NCI-H2196 treated with DMSO at 0.1 percent for 48 hours (cell line): Measurements from ENCODE around the gene PHAF1.

Experiments used
- DNase-seq: peaks from one replicate; lab custom pipeline; 2025; ENCODE audit not compliant: unreplicated experiment; lab: John Stamatoyannopoulos, UW

PHAF1 gene

DNA sequence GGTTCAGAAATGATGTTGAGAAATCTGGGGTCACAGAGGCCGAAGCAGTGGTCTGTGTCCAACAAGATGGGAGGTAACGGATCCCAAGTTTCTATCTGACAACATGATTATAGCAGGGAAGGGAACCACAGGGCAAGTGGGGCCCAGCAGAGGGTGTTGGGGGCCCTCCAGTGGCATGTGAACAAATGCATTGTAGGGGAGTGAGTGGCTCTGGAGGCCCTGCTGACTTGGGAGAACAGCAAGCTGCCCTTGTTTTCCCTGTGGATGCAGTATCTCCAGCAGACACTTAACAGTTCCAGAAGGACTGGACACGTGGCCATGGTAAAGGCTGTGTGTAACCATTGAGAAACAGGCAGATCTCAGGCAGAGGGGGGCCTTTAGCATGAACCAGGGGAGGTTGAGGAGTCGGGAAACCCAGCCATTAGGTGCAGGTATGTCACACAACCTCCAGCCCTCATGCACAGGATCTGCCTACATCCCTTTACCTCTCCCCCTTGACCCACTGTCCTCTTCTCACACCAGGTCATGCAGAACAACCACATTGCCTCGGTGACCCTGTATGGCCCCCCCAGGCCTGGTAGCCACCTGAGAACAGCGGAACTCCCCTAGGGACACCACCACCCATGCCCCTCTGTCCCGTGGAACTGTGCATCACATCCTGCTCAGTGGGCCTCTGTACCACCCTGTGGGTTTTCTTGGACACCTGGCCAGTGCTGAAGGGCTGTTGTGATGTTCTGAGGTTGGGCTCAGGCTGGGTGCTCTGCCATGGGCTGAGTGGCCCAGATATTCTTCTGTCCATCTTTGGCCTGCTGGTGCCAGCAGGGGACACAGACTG lies 37.0 kb downstream of the PHAF1 start:
- DNase-seq, result no peak

DNA sequence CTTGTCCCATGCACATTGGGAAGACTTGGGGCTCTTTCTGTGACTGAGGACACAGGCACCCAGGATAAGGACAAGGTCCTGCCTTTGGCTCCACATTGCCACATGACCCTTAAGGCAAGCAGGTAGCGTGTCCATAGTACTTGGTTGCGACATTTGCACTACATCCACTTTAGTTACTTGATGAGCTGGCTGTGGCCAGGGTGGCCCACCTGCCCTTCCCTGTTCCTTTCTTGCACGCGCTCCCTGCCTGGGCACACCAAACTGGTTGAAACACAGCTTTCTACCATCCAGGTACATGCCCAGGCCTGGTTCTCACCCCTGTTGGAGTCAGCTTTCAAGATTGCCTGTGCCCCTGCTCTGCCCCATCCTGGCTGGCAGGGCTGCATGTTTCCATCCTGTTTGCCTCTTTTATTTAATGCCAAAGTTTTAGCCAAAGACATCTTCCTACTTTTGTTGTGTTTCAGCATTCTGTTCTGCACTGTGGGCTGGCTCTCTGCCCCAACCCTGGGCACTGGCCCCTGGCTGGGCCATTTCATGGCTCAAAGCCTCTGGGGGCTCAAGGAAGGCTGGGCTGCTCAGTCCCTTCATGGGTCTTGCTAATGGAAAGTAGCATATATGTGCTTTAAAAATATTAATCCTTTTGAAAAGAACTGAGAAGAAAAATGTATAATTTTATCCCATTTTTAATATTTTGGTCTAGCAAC lies 37.8 kb downstream of the PHAF1 start:
- no peak for DNase-seq

DNA sequence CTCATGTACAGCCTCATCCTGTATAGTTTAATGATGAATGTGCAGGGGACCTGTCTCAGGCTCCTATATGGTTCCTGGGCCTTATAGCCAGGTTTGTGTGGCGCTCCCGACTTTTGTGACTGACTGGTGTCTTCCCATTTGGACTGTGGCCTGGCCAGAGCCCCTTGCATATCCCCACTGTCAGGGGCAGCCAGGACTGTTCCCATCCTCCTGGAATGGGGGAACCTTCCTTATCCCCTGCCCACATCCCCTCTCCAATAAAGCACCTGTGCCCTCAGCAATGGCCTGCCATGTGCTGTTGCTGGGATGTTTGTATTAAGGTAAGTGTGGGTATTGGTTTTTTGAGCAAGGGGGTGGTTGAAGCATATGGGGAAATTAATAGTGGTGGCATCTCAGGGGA lies 38.5 kb downstream of the PHAF1 start:
- DNase-seq, result no peak

DNA sequence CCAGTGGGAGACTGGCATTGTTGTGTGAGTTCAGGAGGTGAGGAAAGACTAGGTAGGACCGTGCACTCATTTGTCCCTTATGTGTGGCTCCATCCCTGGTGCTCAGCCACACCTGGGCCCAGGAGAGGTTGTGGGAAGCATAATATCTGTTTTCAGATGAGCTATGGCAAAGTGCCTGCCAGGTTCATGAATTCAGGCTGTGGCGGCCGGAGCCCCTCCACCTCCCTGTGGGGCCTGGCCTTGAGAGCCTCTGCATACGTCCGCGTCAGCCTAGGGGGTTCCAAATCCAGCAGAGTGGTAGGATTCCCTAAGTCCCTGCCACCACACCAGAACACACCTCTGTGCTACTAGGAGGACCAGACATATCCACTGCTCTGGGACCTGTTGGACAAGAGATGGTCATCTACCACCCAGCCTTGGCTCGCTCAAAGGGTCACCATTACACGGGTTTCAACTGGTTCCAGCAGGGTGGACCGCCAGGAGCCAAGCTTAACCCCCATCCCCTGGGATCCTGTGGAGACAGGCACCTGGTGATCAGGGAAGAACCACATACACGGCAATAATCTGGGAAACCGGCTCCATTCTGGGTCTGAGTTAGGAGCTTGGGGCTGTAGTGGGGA lies 39.0 kb downstream of the PHAF1 start:
- DNase-seq, result no peak

DNA sequence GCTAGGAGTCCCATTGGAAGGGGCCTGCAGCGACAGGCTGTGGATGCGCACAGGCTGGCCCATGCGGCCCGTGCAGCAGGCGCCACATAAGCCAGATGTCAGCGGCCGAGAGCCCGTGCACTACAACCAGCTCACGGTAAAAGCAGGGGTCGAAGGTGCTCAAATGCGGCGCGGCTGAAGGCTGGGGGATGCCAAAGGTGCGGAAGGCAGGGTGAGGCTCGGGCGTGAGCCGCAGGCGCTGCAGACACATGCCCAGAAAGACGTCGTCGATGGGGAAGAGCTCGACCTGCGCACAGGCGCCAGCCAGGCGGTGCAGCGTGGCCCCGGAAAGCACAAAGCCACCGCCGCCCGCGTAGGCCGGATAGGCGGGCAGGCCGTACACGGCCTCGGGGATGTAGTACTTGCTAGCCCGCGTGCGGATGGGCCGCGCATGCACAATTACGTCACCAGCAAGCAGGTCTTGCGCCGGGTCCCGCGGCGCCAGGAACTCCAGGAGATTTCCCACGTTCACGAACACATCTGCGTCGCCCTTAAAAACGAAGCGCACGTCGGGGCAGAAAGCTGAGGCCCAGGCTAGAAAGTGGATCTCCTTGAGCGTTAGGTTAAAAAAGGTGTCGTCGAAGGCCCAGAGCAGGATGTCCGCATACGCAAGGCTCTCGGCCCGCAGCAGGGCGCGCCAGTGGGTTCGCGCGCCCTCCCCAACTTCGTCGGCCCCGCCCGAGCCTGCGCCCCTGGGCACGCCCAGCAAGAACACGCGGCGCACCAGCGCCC lies 39.7 kb downstream of the PHAF1 start:
- DNase-seq, result no peak

DNA sequence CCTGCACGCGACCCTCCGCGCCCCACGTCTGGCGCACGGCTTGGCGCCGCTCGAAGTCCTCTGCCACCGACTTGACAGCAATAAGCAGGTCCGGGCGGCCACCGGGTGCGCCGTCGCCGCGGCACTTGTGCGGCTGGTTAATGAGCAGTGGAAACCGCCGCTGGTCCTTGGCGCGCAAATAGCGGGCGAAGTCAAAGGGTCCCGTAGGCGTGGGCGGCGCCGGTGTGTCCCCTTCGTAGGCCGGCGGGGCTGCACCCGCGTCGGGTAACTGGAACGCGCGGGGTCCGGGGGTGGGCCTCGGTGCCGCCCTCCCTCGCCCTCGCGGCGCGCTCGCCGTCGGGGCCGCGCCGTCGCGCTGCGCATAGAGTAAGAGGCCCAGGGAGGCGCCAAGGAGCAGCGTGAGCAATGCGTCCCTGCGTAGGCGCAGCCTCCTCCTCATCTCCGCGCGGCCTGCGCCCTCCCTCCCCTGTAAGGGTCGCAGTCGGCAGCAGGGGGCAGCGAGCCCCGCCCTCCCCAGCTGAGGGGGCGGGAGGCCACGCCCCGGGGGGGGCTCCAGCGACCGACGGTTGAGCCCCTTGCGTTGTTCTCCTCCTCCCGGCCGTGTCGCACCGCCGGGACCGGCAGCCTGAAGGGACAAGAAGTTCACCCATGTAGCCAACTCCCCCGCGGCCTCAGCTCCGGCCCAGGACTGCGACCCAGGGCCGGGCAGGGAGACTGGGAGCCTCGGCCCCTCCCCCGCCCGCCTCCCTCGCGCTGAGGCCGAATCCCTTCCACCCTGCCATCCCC lies 40.5 kb downstream of the PHAF1 start:
- peak; percentile 24 for DNase-seq

DNA sequence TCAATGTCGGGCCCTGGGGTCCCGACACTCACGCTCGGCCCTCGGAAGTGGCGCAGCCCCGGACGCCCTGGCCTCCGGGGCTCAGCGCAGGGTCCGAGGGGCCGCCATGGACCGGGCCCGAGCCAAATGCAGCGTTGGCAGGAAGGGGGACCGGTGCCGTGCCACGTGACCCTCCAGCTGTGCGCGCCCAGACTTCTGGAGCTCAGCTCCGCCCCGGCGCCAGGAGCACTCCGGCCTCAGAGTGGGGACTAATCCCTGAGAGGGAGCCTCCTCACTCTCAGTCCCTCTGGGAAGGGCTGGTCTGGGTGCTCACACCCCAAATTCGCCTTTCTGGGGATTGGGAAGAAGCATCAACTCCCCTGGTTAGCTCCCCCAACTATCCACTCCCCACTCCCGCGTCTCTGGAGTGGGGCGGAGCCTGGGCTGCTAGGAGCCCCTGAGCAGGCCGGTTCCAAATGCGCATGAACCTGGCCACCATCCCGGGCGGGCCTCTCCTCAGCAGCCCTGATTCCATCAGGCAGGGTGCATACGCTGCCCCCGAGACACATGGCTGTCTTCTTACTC lies 41.2 kb downstream of the PHAF1 start, which contains the start of gene B3GNT9:
Gene B3GNT9 (minus strand): TSS at position 166 of the 564 bp plus-strand sequence. CDS start 513 bp downstream, outside the sequence.
- DNase-seq, result peak; percentile 24

DNA sequence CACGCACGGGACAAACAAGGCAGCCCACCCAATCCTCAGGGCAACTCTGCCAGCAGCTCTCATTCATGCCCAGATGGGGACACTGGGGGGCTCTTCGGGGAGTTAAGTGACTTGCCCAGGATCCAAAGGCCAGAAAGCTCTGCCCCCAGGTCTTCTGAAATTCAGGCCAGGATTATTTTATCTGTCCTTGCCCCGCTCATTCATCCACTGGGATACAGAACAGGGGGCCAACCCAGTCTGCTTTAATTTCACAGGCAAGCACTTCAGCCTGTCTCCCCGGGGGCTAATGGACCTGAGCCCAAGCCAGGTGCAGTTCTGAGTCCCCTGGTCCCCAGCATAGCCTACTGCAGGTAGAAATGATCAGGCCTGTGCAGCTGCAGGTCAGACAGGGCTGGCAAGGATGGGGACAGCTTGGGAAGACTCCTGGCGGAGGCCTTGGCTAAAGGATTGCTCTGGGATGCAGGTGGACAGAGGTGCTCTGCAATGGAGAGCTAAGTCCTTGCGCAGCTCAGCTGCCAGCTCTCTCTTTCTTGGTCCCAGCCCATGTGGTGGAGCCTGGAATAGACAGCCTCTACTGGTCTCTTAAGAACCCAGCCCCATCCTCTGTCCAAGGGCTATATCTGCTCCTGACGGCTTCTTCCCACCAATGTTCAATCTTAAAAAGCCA lies 41.8 kb downstream of the PHAF1 start:
- no peak for DNase-seq

DNA sequence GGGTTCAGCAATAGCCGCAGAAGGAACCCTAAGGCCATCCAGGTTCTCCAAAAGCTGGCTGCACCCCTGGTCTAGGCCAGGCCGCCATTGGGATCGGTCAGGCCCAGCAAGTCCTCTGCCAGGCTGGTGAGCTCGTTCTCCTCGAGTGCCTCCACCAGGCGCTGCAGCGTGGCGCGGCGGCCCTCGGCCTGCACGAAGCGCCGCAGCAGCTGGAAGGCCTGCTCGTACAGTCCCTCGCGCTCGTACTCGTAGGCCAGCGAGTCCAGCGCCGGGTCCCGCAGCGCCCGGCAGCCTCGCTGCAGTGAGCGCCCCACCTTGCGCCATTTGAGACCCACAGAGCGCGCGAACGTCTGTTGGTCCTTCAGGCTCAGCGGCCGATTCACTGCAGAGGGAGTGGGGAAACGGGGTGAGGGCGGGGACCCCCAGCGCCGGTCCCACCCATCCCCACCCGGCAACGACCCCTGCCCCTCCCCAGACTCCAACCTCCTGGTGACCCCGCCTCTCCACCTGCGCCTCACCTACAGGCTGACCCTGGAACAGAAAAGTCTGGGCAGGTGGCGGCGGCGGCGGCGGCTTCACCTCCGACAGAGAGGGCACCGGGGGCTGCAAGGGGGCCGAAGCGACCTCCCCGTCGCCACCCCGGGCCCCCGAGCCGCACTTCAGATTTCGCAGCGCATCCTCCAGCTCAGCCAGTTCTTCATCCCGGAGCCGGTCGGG lies 45.0 kb downstream of the PHAF1 start:
- DNase-seq, result no peak

DNA sequence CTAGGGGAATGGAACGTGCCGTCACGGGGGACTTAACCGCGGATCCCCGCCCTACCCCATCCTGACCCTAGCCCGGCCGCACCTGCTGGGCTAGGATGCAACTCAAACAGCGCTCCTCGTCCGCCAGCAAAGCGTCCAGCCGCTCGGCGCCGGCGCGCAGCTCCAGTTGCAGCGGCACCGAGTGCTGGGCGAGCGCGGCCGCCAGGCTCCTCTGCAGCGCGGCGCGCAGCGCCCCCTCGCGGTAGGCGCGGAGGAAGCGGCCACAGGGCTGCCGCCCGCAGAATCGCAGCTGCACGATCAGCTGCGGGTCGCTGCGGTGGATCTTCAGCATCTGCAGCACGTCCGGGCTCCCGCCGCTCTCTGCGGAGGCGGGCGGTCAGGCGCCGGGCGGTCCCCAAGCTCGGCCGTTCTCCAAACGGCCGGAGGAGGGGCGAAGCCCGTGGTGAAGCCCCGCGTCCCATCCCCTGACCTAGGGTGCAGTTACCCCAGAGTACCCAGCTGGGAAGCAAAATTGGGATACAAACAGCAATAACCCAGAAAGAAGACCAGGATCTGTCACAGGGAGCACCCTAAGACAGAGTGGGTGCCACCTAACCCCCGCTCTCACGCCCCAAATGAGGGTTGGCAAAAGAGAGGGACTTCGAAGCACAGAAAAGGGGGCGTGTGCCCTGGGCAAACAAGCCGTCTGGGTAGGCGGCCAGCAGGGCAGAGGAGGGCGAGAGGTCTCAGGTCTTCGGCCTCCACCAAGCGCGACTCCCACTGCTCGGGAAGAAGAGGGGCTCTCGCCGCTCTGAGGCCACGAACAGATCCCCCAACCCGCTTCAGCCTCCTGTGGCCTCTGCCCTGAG lies 45.8 kb downstream of the PHAF1 start:
- peak; percentile 12 for DNase-seq

DNA sequence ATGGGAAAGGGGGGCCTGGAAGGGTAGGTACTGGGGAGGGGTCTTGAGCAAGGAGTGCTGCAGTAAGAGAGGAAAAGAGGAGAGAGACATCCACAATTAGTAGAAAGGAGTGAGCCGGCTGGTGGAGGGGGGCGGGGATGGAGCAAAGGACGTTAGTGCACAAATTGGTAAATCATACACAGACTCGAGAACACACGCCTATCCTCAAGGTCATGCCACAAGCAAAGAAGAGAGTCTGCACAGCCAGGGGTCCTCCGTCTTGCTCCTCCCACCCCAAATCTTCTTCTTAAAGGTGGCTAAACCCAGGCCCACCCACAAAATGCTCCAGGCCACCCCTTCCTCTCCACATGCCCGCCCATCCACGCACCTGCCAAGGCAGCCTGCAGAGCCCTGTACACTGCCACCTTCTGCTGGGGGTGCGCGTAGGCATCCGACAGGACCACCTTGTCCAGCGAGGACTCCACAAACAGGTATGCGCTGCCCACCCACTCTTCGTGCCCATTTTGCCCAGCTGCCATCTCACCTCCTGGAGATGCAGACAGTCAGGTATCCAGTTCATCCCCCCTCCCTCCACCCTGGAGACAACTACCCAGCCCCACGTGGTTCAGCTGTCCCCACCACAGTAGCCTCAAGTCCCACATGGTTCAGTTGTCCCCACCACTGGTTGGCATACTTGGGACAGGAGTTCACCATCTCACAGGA lies 46.6 kb downstream of the PHAF1 start:
- DNase-seq, result no peak

DNA sequence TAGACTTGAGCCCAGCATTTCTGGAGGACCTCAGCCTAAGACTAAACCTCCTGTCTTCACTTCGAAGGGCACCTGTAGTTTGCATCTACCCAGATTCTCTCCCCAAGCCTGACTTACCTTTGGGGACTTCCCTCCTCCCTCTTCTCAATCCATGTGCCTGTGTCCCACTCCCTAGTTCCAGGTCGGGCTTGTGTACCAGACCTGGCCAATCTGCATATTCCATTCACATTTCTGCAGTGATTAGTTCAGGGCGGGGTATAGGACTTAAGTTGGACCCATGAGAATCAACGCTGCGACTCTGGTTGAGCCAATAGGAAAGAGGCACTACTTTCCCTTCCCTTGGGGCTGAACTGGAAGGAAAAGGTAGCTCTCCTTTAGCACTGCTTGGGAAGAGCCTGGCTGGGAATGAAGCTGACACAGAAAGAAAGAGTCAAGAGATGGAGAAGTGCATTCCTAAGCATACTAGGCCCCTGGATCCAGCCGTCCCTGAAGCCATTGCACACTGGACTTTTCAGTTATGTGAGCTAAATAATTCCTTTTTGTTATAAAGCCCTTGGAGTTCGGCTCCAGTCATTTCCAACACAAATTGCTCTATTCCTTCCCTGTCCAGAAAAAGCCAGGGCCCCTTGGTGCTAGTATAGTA lies 47.5 kb downstream of the PHAF1 start:
- DNase-seq, result no peak

DNA sequence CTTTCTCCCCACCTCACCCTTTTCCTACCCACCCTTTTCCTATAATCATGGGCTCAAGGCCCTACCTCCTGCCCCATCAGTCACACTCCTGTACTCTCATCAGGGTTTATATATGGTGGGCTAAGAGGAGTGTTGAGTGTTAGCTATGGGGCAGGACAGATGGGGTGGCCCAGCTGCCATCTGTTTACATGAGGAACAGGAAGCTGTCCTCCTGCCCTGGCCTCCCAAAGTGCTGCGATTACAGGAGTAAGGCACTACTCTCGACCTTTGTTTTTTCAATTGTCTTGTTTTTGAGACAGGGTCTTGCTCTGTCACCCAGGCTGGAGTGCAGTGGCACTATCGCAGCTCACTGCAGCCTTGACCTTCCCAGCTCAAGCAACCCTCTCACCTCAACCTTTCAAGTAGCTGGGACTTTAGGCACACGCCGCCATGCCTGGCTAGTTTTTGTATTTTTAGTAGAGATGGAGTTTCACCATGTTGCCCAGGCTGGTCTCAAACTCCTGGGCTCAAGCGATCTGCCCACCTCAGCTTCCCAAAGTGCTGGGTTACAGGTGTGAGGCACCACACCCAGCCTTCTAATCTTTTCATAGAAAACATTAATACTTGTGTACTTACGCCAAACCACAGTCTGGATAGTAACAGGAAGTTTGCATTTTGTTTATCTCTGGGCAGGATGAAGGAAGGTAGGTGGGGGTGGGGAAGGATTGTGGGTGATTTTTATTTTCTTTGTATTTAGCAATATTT lies 48.3 kb downstream of the PHAF1 start:
- DNase-seq, result no peak

DNA sequence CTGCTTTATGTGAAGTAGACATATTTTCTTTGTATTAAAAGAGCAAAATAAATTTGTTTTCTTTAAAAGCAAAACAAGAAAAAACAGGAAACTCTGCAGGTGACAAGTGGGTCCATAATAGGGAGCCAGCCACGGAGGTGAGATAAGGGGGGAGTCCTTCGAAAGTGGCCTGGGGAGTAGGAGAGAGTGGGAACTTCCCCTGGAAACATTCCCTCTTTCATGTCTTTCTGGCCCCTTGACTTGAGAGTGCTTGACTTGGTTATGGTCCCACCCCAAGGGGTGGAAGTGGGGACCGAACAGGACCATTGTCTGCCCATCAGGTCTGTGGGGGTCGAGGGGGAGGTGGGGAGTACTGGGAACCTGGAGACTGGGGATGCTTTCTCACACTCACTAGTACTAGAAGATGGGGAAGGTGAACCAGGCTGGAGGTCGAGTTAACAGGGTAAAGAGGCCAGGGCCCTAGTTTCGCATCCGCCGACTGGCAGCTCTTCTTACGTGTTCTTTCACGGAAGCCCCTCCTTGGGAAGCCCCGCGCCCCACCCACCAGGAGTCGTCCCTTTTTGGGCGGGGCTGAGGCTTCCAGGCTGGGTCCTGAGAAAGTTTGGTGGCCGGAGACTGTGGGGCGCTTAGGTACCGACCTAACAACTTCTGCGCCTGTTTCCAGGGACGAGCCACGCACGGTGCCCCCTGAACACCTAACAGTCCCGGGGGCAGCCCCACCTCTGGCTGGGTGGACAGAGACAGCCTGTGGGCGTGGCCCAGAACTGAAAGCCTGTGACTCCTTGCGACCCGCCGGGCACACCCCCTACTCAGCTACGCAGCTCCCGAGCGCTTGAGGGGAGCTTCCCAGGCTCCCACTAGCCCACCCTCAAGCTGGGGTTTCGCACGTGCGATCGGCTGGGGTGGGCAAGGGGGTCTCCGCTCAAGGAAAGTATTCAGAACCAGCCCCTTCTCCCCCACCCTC lies 49.2 kb downstream of the PHAF1 start:
- no peak for DNase-seq

DNA sequence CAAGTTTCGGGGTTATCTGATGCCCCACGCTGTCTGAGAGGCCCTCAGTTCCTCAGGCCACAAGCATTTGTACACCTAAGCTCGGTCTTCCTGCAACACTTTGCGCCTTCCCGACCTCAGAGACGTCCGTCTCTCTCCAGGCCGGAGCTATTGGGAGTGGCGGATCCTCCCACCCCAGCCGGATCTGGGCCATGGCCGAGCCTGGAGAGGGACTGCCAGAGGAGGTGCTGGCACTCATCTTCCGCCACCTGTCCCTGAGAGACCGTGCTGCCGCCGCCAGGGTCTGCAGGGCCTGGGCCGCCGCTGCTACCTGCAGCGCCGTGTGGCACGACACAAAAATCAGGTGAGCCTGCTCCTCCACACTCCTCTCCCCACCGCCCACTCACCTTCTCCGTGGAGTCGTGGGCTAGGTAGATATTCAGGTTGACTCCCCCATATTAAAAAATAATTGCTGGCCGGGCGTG lies 51.9 kb downstream of the PHAF1 start:
- no peak for DNase-seq
